Mammary epithelial cell (primary cell): ENCODE results near the gene NOM1.

Experiments used
- CTCF ChIP-seq, 2 donors: IDR thresholded peaks in 1 of 2; conservative IDR thresholded peaks in 1 of 2; 2 replicates each; pipeline ENCODE4 v1.5.1; 2011 to 2012; ENCODE audit warnings: inconsistent platforms in 2 of 2, low read length in 2 of 2, mild to moderate bottlenecking in 2 of 2, control low read depth in 1 of 2, low read depth in 1 of 2; ENCODE audit not compliant: insufficient read depth in 1 of 2; ENCODE audit errors: extremely low read depth in 1 of 2
- EZH2 ChIP-seq: IDR thresholded peaks from 2 replicates; pipeline ENCODE4 v1.6.1; 2012; ENCODE audit warnings: low read length, inconsistent platforms, borderline replicate concordance

- TF ChIP-seq CTCF (conservative IDR thresholded peaks at IDR 0.05 in 1 of 2, IDR thresholded peaks at IDR 0.05 in 1 of 2; ENCODE audit: extremely low read depth in 1 of 2, insufficient read depth in 1 of 2, low read depth in 1 of 2, low read length in 2 of 2) (no peak), EZH2 (no peak)
Observed at GRCh38 chr7:156906200-156906649, 43.3 kb upstream of the NOM1 start.
